HG03108 (cell line): Measurements from ENCODE around the gene RNF121.

Source experiments
- ATAC-seq: cut with Tn5 transposase; IDR thresholded peaks from one replicate; pipeline ENCODE4 v1.9.1; 2021; ENCODE audit warnings: moderate library complexity; ENCODE audit not compliant: unreplicated experiment

Gene RNF121

DNA sequence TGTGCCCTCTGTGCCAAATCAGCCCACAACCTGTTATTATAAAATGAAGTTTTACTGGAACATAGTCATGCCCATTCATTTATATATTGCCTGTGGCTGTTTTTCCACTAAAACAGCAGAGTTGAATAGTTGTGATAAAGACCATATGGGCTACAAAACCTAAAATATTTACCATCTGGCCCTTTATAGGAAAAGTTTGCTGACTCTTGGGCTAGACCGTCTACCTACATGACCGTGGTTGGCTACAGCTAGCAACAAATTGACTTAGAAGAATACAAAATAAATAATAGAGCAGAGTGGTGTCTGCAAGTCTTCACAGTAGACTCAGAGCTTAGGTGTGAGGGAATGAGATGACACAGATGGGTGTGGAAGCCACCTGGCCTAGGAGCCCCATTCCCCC lies 58.7 kb downstream of the RNF121 start:
- no peak for ATAC-seq

DNA sequence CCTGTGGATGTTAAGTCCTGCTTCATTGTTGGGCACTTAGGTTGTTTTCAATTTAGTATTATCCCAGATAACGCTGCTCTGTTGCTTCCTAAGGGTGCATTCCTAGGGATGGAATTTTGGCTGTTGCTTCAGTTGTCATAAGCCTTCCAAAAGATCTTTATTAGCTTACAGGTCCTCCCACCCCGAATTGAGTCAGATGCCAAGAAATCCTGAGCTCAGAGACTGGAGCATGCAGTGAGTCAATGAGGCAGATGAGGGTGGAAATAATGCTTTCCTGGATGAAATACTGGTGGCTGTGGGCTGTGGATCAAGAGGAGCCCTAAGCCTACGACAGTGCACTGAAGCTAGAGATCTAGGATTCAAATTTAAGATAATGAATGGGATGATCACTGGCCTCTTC lies 59.2 kb downstream of the RNF121 start:
- no peak for ATAC-seq

GRCh38 chr11:71990701-71991100 lies 61.9 kb downstream of the RNF121 start:
- ATAC-seq: no peak

DNA sequence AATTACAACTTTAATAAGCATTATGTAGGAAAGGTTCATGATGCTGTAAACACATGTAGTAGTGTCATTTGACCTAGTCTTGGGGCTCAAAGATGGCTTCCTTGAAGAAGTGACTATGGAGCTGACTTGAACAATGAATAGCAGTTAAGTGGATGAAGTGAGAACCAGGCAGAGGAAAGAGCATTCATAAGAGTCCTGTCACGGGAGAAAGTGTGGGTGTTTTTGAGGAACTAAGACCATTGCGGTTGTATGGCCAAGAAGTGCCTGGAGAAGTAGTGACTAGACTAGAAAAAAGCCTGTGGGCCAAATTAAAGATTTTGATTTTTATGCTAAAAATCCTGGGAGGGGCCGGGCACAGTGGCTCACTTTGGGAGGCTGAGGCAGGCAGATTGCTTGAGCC lies 62.6 kb downstream of the RNF121 start:
- ATAC-seq: peak; percentile 55

- ATAC-seq: no peak
These were observed 63.4 kb downstream of the RNF121 start for GRCh38 chr11:71992136-71992730.

GRCh38 chr11:71994786-71995185 lies 65.9 kb downstream of the RNF121 start:
- no peak for ATAC-seq

GRCh38 chr11:71995726-71996291 lies 67.0 kb downstream of the RNF121 start:
- no peak for ATAC-seq

- no peak for ATAC-seq
These were observed 67.7 kb downstream of the RNF121 start for GRCh38 chr11:71996517-71996916.

DNA sequence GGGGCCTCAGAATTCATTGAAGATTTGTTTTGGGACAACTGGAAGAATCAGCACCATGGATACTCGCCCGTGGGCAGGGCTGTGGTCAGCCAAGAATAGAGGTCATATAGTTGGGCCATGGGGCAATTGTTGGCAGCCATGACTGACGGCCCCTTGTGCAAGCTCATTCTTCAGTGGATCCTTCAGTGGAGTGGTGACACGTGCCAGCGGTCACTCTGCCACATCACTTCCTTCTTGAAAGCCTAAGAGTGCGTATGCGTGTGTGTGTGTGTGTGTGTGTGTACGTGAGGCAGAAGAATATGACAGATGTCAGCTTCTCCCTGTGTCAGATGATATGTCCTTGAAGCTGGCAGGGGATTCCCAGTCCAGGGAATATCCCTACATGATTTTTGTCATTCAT lies 68.1 kb downstream of the RNF121 start:
- ATAC-seq: no peak

- no peak for ATAC-seq
These were observed 68.7 kb downstream of the RNF121 start for GRCh38 chr11:71997594-71997993.

- no peak for ATAC-seq
These were observed 69.2 kb downstream of the RNF121 start for GRCh38 chr11:71998061-71998460.

DNA sequence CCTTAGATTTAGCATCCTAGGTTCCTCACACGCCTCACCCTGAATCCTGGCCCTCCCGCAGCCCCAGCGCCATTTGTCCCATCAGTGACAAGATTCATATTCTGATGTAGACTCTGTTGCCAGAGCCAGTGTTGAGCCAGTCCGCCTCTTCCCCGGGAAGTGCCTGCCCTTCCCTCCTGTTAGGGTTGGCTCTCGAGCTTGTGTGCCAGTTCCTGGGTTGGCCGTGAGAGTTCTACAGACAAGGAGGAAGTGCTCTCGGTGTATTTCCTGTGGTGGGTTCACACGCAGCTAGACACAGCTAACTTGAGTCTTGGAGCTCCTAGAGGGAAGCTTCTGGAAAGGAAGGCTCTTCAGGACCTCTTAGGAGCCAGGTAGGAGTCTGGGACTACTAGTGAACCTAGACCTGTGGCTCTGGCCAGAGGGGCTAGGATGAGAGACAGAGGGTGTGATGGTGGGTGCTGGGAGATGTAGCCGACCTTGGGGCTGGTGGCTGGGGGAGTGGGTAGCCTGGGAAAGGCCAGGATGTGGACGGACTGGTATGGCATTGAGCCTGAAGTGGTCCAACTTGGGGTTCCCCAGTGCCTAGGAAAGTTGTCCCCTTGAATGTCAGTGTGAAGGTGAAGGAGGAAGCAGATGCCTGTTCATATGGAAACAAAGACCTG lies 69.9 kb downstream of the RNF121 start, which contains the start of gene IL18BP:
Gene IL18BP (plus strand): TSS at position 261 of the 662 bp plus-strand sequence. CDS start 1,076 bp downstream, outside the sequence.
- ATAC-seq: no peak

DNA sequence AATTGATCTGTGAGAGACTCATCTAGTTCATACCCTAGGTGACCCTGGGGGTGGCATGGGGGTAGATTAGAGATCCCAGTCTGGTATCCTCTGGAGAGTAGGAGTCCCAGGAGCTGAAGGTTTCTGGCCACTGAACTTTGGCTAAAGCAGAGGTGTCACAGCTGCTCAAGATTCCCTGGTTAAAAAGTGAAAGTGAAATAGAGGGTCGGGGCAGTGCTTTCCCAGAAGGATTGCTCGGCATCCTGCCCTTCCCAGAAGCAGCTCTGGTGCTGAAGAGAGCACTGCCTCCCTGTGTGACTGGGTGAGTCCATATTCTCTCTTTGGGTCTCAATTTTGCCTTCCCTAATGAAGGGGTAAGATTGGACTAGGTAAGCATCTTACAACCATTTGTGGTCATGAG lies 70.5 kb downstream of the RNF121 start:
- ATAC-seq: no peak

DNA sequence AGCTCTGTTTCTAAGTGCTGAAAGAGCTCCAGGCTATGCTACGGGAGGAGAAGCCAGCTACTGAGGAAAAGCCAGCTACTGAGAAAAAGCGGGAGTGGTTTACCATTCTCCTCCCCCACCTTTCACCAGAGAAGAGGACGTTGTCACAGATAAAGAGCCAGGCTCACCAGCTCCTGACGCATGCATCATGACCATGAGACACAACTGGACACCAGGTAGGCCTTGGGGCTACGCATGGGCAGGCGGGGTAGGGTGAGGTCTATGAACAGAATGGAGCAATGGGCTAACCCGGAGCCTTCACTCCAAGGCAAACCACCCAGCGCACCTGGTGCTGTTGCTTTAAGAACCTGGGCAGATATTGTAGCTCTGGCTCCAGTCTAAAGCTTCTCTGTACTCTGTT lies 71.0 kb downstream of the RNF121 start:
- no peak for ATAC-seq

DNA sequence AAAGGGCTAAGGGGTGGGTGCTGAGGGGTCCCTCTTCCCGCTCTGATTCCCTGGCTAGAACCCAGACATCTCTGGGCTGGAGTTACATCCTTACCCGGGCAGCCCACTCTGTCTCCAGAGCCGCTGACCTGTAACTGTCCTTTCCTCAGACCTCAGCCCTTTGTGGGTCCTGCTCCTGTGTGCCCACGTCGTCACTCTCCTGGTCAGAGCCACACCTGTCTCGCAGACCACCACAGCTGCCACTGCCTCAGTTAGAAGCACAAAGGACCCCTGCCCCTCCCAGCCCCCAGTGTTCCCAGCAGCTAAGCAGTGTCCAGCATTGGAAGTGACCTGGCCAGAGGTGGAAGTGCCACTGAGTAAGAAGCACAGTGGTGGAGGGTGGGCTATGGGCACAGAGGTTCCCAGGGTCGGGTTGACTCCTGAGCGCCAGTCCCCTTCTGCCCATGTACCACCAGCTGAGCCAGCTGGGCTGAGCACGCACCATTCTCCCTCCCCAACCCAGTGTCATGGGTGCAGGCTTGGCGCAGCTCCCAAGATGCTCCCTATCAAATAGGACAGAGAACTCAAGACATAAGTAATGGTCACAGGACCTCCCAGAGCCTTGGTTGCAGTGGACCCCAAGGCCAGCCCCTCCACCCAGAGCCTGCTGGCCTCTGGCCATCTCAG lies 71.5 kb downstream of the RNF121 start:
- ATAC-seq: no peak

GRCh38 chr11:72001285-72001684 lies 72.4 kb downstream of the RNF121 start:
- no peak for ATAC-seq

- no peak for ATAC-seq
These were observed 73.2 kb downstream of the RNF121 start for GRCh38 chr11:72001834-72002591.

- ATAC-seq: no peak
These were observed 74.3 kb downstream of the RNF121 start for GRCh38 chr11:72002841-72003775.

- ATAC-seq: no peak
These were observed 74.9 kb downstream of the RNF121 start for GRCh38 chr11:72003776-72004171.
